OCI-LY7 (cell line): ENCODE measurements around the gene CCDC83. TPM values are rescaled to one million over a fixed set of nuclear protein-coding genes. Genes with fewer than 3 reads are reported as not detected.
"Not testable (repeated sequence)": the region's sequence is repeated elsewhere in the genome, so short reads cannot be mapped to it uniquely, and the experiment has no call there.

ENCODE experiments used
- BruUV-seq: library from RNA; stranded (reverse); fragments of 400-500 nt; replicated peaks from 2 replicates; lab custom pipeline; 2021; lab: Mats Ljungman, UMichigan
- CTCF ChIA-PET: fragments of 300-600 bp; sonication (Branson Sonifier 250); formaldehyde crosslinking; loops from one replicate; lab custom pipeline; 2022; ENCODE audit warnings: antibody characterized with exemption; ENCODE audit not compliant: unreplicated experiment; lab: Charles Lee
- POLR2A ChIA-PET: fragments of 300-600 bp; sonication (Branson Sonifier 250); formaldehyde crosslinking; loops from one replicate; lab custom pipeline; 2022; ENCODE audit warnings: antibody characterized with exemption; lab: Charles Lee
- DNase-seq: peaks from one replicate; pipeline ENCODE4 v3.0.0-alpha.2; 2015; ENCODE audit warnings: low spot score
- H2AFZ ChIP-seq: fragments of 200-600 bp; sonication (generic), shearing (Covaris generic); 2 replicates; pipeline ENCODE4 v1.6.1; 2014; ENCODE audit warnings: mild to moderate bottlenecking, antibody characterized with exemption, low read length, moderate library complexity
- H3K27ac ChIP-seq: fragments of 200-600 bp; sonication (generic); 2 replicates; pipeline ENCODE4 v1.5.1; 2014; ENCODE audit warnings: mixed run types, low read depth, mild to moderate bottlenecking, moderate library complexity, low read length, inconsistent platforms; ENCODE audit not compliant: poor library complexity, severe bottlenecking
- H3K36me3 ChIP-seq: fragments of 200-600 bp; sonication (generic); 2 replicates; pipeline ENCODE4 v1.6.1; 2014; ENCODE audit warnings: mild to moderate bottlenecking, antibody characterized with exemption, low read length, moderate library complexity, mixed read lengths; ENCODE audit not compliant: insufficient read depth
- H3K4me1 ChIP-seq: fragments of 200-600 bp; sonication (generic); 2 replicates; pipeline ENCODE4 v1.5.1; 2014; ENCODE audit warnings: mild to moderate bottlenecking, low read length; ENCODE audit not compliant: insufficient read depth, poor library complexity, severe bottlenecking
- H3K4me2 ChIP-seq: fragments of 200-600 bp; sonication (generic); 2 replicates; pipeline ENCODE4 v1.6.1; 2014; ENCODE audit warnings: mild to moderate bottlenecking, low read length
- H3K4me3 ChIP-seq: fragments of 200-600 bp; sonication (generic); 2 replicates; pipeline ENCODE4 v1.5.1; 2014; ENCODE audit warnings: mild to moderate bottlenecking, low read depth, low read length; ENCODE audit not compliant: poor library complexity, severe bottlenecking
- H3K79me2 ChIP-seq: fragments of 200-600 bp; sonication (generic); 2 replicates; pipeline ENCODE4 v1.6.1; 2016; ENCODE audit warnings: low read depth, mild to moderate bottlenecking, low read length, moderate library complexity, mixed read lengths; ENCODE audit not compliant: insufficient read depth
- H3K9me2 ChIP-seq: fragments of 200-600 bp; sonication (generic); 2 replicates; pipeline ENCODE4 v1.6.1; 2016; ENCODE audit warnings: mild to moderate bottlenecking, low read length, mixed read lengths; ENCODE audit not compliant: insufficient read depth
- H3K9me3 ChIP-seq: fragments of 200-600 bp; sonication (generic); 2 replicates; pipeline ENCODE4 v1.6.1; 2014; ENCODE audit warnings: mild to moderate bottlenecking, mixed run types, low read length, mixed read lengths
- H4K20me1 ChIP-seq: fragments of 200-600 bp; sonication (generic); 2 replicates; pipeline ENCODE4 v1.6.1; 2014; ENCODE audit warnings: mild to moderate bottlenecking, antibody characterized with exemption, low read length, moderate library complexity, mixed read lengths; ENCODE audit not compliant: insufficient read depth
- EZH2phosphoT487 ChIP-seq: fragments of 200-600 bp; sonication (generic); IDR thresholded peaks from 2 replicates; pipeline ENCODE4 v1.6.1; 2018; ENCODE audit warnings: low read depth, borderline replicate concordance, mild to moderate bottlenecking, mixed run types, antibody characterized with exemption, low read length, moderate library complexity, mixed read lengths
- intact Hi-C: fragments of 100-400 bp; cut with micrococcal nuclease; formaldehyde crosslinking; loops from one replicate; pipeline ENCODE4 v1.10.0; 2022; ENCODE audit not compliant: unreplicated experiment
- total RNA-seq, 2 experiments: library from RNA; depleted of rRNA in 1 of 2; stranded (reverse); fragments of >200 nt in 1 of 2; shearing (Covaris generic) in 1 of 2; gene quantifications; 2 replicates each; pipeline ENCODE4 v1.2.3, GENCODE V29; 2014 to 2022
- TF ChIP-seq, protein P1 (sequence below): fragments of 200-600 bp; sonication (generic); conservative IDR thresholded peaks from 2 replicates; pipeline ENCODE4 v1.5.1; 2014; ENCODE audit warnings: mild to moderate bottlenecking, antibody characterized with exemption, low read length, moderate library complexity, mixed read lengths

CCDC83 gene
- total RNA-seq, 2 experiments from 2014 or later = not detected

DNA sequence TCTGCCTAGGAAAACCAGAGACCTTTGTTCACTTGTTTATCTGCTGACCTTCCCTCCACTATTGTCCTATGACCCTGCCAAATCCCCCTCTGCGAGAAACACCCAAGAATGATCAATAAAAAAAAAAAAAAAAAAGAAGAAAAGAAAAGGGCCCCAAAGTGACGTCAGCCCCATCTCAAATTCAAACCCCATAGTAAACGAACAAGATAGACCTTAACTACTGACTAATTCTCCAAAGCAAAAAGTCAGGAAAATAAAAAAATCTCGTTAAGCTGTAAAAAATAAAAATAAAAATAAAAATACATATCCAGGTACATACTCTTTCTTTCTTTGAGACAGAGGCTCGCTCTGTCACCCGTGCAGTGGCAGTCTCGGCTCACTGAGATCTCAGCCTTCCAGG is 1.6 kb upstream of the CCDC83 start:
- H3K79me2 ChIP-seq, H3K36me3 ChIP-seq, H4K20me1 ChIP-seq, H3K4me3 ChIP-seq, POLR2A ChIA-PET, H3K27ac ChIP-seq, H3K4me2 ChIP-seq, H3K9me3 ChIP-seq, H3K4me1 ChIP-seq, CTCF ChIA-PET, H3K9me2 ChIP-seq, H2AFZ ChIP-seq, BruUV-seq, DNase-seq: not testable (repeated sequence)
- intact Hi-C loops = loop anchor here (10.0 kb wide), 1 partner anchor 751 kb away; no protein-coding TSS in a partner anchor

DNA sequence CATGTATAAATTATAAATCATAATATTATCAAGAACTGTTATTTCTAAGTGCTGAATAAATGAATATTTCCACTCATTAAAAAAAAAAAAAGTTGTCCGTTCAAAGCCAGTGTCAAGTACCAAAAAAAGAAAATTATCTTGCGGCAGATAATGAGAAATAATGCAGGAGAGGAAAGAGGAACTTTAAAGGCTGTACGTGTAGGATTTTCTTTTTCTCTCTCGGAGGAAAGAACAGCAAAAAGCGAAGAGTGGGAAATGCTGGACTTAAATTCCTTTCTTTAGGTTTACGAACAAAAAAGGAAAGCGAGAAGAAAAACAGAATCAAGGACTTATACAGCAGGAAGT is 999 bp upstream of the CCDC83 start:
- CTCF ChIA-PET = interaction anchor here (1.0 kb wide), 1 partner anchor 755 kb away, joined by 3 read pairs; no protein-coding TSS in a partner anchor
- Histone ChIP-seq H3K9me3 (no peaks in the 10 kb centered on the region), H3K4me2 (peak overlapping the region; percentile 70), H4K20me1 (no peaks in the 10 kb centered on the region), H3K9me2 (no peaks in the 10 kb centered on the region), H2AFZ (peak overlapping the region; percentile 91), H3K79me2 (no peaks in the 10 kb centered on the region), H3K36me3 (no peaks in the 10 kb centered on the region), H3K4me3 (peak overlapping the region; percentile 65), H3K4me1 (peaks cover 10% of the 10 kb centered on the region), H3K27ac (no peak overlapping the region)
- TSS peak; percentile 89 for BruUV-seq
- TF ChIP-seq, protein P1, sequence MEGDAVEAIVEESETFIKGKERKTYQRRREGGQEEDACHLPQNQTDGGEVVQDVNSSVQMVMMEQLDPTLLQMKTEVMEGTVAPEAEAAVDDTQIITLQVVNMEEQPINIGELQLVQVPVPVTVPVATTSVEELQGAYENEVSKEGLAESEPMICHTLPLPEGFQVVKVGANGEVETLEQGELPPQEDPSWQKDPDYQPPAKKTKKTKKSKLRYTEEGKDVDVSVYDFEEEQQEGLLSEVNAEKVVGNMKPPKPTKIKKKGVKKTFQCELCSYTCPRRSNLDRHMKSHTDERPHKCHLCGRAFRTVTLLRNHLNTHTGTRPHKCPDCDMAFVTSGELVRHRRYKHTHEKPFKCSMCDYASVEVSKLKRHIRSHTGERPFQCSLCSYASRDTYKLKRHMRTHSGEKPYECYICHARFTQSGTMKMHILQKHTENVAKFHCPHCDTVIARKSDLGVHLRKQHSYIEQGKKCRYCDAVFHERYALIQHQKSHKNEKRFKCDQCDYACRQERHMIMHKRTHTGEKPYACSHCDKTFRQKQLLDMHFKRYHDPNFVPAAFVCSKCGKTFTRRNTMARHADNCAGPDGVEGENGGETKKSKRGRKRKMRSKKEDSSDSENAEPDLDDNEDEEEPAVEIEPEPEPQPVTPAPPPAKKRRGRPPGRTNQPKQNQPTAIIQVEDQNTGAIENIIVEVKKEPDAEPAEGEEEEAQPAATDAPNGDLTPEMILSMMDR = no peak
- TF ChIP-seq EZH2phosphoT487 = no peak
- POLR2A ChIA-PET = interaction anchor here (0.6 to 0.7 kb wide), 2 partner anchors 465 to 720 kb away, joined by 5 to 6 read pairs; no protein-coding TSS in a partner anchor
- intact Hi-C loops = loop anchor here (1.0 to 10.0 kb wide), 6 partner anchors 45 to 965 kb away; no protein-coding TSS in a partner anchor
- no peak for DNase-seq

DNA sequence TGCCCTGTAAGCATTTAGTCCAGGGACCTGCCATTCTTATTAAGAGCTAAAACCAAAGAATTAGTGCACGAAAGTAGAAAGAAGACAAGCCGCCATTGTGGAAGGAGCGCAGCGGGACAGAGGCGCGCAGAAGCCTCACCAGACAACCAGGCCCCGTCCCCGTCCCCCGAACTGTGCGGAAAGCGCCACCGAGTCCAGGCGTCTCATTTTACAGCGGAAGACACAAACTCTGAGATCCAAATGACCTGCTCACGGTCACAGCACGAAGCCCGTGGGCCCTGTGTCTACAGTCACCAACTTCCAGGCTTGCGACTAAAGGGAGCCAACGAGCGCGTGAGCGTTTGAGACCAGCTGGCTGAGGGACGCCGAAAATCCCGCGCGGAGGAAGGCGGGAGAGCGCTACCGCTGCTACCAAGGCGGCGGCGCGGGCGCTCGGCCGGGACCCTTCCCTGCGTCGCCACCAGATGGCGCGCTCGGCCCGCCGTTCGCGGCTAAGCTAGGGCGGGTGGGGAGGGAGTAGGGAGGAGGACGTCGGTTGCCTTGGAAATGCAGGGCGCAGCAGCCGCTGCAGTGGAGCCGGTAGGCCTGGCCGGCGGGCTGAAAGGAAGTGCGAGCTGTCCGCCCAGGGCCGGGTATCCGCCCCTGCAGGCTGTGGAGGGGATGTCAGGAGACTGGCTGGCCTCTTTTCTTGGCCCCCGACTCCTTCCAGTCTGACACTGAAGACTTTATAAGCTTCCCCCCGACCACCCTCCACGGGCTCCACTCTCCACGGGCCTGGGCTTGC is 434 bp upstream of the CCDC83 start:
- intact Hi-C loops = loop anchor here (1.0 to 10.0 kb wide), 7 partner anchors 45 to 964 kb away; no protein-coding TSS in a partner anchor
- H4K20me1 ChIP-seq = no peaks in the 10 kb centered on the region

More for the DNA sequence above, 434 bp upstream of the CCDC83 start:
- peak; percentile 87 for DNase-seq
- H3K4me1 ChIP-seq = peaks cover 10% of the 10 kb centered on the region
- POLR2A ChIA-PET = interaction anchor here (0.6 to 1.2 kb wide), 4 partner anchors 10 to 721 kb away, joined by 3 to 7 read pairs (median 6); no protein-coding TSS in a partner anchor
- no peaks in the 10 kb centered on the region for H3K9me2 ChIP-seq
- H3K79me2 ChIP-seq = no peaks in the 10 kb centered on the region
- H3K4me2 ChIP-seq = peak overlapping the region; percentile 70
- BruUV-seq = no TSS peak
- H3K4me3 ChIP-seq = peak overlapping the region; percentile 65
- H3K9me3 ChIP-seq = no peaks in the 10 kb centered on the region
- peak overlapping the region; percentile 91 for H2AFZ ChIP-seq
- TF ChIP-seq, protein P1 = peak; percentile 74
- TF ChIP-seq EZH2phosphoT487 = no peak
- H3K36me3 ChIP-seq = no peaks in the 10 kb centered on the region
- CTCF ChIA-PET = interaction anchor here (0.7 to 1.5 kb wide), 4 partner anchors 149 to 755 kb away, joined by 3 to 4 read pairs (median 3); no protein-coding TSS in a partner anchor
- no peak overlapping the region for H3K27ac ChIP-seq
